Ovary (tissue), 3 donors: ENCODE measurements around the gene HTR6.

Experiments used
- CTCF ChIP-seq, 3 donors: fragments of 450-650 bp in 2 of 3; fragments of 200-600 bp in 1 of 3; IDR thresholded peaks; one replicate each; pipeline versions ENCODE4 v1.5.1 to v1.8.0; 2016 to 2022; ENCODE audit warnings: antibody characterized with exemption in 3 of 3, mild to moderate bottlenecking in 1 of 3
- POLR2A ChIP-seq: fragments of 450-650 bp; IDR thresholded peaks from one replicate; pipeline ENCODE4 v1.6.1; 2017; ENCODE audit warnings: antibody characterized with exemption, mild to moderate bottlenecking, moderate library complexity
- donor health status: DM: no; HTN: no; CAD: no.

- TF ChIP-seq CTCF (IDR thresholded peaks at IDR 0.05) (no peak), POLR2A (no peak)
Observed at GRCh38 chr1:19706136-19706535, 41.5 kb downstream of the HTR6 start.
